Parathyroid adenoma (tissue), 2 donors: ENCODE results near the gene ACTL6A.

ENCODE experiments used
- H2AFZ ChIP-seq: fragments of 300-600 bp; sonication (generic); one replicate; pipeline ENCODE4 v1.7.0; 2017; ENCODE audit warnings: antibody characterized with exemption, mild to moderate bottlenecking
- H3K27ac ChIP-seq: fragments of 300-600 bp; sonication (generic); one replicate; pipeline ENCODE4 v1.7.0; 2017
- H3K27me3 ChIP-seq: fragments of 300-600 bp; sonication (generic); one replicate; pipeline ENCODE4 v1.7.0; 2017; ENCODE audit warnings: low read length; ENCODE audit not compliant: control insufficient read depth, insufficient read depth
- H3K36me3 ChIP-seq: fragments of 300-600 bp; sonication (generic); one replicate; pipeline ENCODE4 v1.7.0; 2017; ENCODE audit warnings: low read length; ENCODE audit not compliant: control insufficient read depth, insufficient read depth
- H3K4me1 ChIP-seq: fragments of 300-600 bp; sonication (generic); one replicate; pipeline ENCODE4 v1.7.0; 2017; ENCODE audit warnings: control low read depth
- H3K4me2 ChIP-seq: fragments of 300-600 bp; sonication (generic); one replicate; pipeline ENCODE4 v1.7.0; 2017; ENCODE audit warnings: low read length
- H3K4me3 ChIP-seq: fragments of 300-600 bp; sonication (generic); one replicate; pipeline ENCODE4 v1.7.0; 2017; ENCODE audit warnings: low read depth, low read length
- H3K79me2 ChIP-seq: fragments of 300-600 bp; sonication (generic); one replicate; pipeline ENCODE4 v1.7.0; 2017; ENCODE audit warnings: control low read depth
- H3K9ac ChIP-seq: fragments of 300-600 bp; sonication (generic); one replicate; pipeline ENCODE4 v1.7.0; 2017; ENCODE audit warnings: mild to moderate bottlenecking
- H3K9me3 ChIP-seq: fragments of 300-600 bp; sonication (generic); one replicate; pipeline ENCODE4 v1.7.0; 2017; ENCODE audit warnings: low read length; ENCODE audit not compliant: control insufficient read depth
- CTCF ChIP-seq: fragments of 300-600 bp; sonication (generic); IDR thresholded peaks from one replicate; pipeline ENCODE4 v1.7.0; 2017; ENCODE audit warnings: antibody characterized with exemption, mild to moderate bottlenecking
- donor health status: primary hyperparathyroidism.

Gene ACTL6A

GRCh38 chr3:179565496-179565895, 2.8 kb downstream of the ACTL6A start:
- TF ChIP-seq CTCF, result no peak
- H3K9me3 ChIP-seq, result no peaks in the 10 kb centered on the region
- H3K9ac ChIP-seq, result no peak overlapping the region
- no peak overlapping the region for H3K27ac ChIP-seq
- no peaks in the 10 kb centered on the region for H3K27me3 ChIP-seq
- H3K79me2 ChIP-seq, result peaks cover 10% of the 10 kb centered on the region
- no peak overlapping the region for H2AFZ ChIP-seq
- H3K4me2 ChIP-seq, result no peak overlapping the region
- no peak overlapping the region for H3K4me3 ChIP-seq
- no peaks in the 10 kb centered on the region for H3K36me3 ChIP-seq
- peaks cover 3% of the 10 kb centered on the region for H3K4me1 ChIP-seq

- Histone ChIP-seq H3K36me3 (no peaks in the 10 kb centered on the region), H3K9me3 (no peaks in the 10 kb centered on the region), H3K9ac (no peak overlapping the region), H3K27me3 (no peaks in the 10 kb centered on the region), H3K4me1 (no peaks in the 10 kb centered on the region), H3K27ac (no peak overlapping the region), H3K79me2 (no peaks in the 10 kb centered on the region), H3K4me3 (no peak overlapping the region), H2AFZ (no peak overlapping the region), H3K4me2 (no peak overlapping the region)
- TF ChIP-seq CTCF, result no peak
Measured at GRCh38 chr3:179580992-179581391, 18.3 kb downstream of the ACTL6A start.

- H3K4me3 ChIP-seq, result no peak overlapping the region
- H3K9me3 ChIP-seq, result no peaks in the 10 kb centered on the region
- no peaks in the 10 kb centered on the region for H3K36me3 ChIP-seq
Measured at GRCh38 chr3:179589143-179589542, 26.4 kb downstream of the ACTL6A start.

GRCh38 chr3:179590669-179591068, 27.9 kb downstream of the ACTL6A start:
- H3K36me3 ChIP-seq, result no peaks in the 10 kb centered on the region

More at GRCh38 chr3:179589143-179589542, 26.4 kb downstream of the ACTL6A start:
- Histone ChIP-seq H3K79me2 (no peaks in the 10 kb centered on the region), H3K27me3 (no peaks in the 10 kb centered on the region), H3K9ac (no peak overlapping the region), H2AFZ (no peak overlapping the region), H3K4me1 (no peaks in the 10 kb centered on the region), H3K27ac (no peak overlapping the region), H3K4me2 (no peak overlapping the region)
- no peak for TF ChIP-seq CTCF

More at GRCh38 chr3:179590669-179591068, 27.9 kb downstream of the ACTL6A start:
- H3K9ac ChIP-seq, result no peak overlapping the region
- H2AFZ ChIP-seq, result no peak overlapping the region
- H3K27me3 ChIP-seq, result no peaks in the 10 kb centered on the region
- H3K4me3 ChIP-seq, result no peak overlapping the region
- TF ChIP-seq CTCF, result no peak
- no peaks in the 10 kb centered on the region for H3K79me2 ChIP-seq
- no peaks in the 10 kb centered on the region for H3K4me1 ChIP-seq
- H3K4me2 ChIP-seq, result no peak overlapping the region
- H3K27ac ChIP-seq, result no peak overlapping the region
- no peaks in the 10 kb centered on the region for H3K9me3 ChIP-seq
